Muscle layer of colon (tissue), 2 donors: ENCODE data around the gene USP48.
"Not testable (repeated sequence)": the region's sequence is repeated elsewhere in the genome, so short reads cannot be mapped to it uniquely, and the experiment has no call there.

Source experiments
- H3K27ac ChIP-seq: one replicate; pipeline ENCODE4 v1.7.0; 2013; ENCODE audit warnings: low read depth, mild to moderate bottlenecking, low read length, moderate library complexity
- H3K27me3 ChIP-seq, 2 donors: one replicate each; pipeline ENCODE4 v1.7.0; 2013; ENCODE audit warnings: low read length in 2 of 2, mild to moderate bottlenecking in 2 of 2; ENCODE audit not compliant: insufficient read depth in 2 of 2, control insufficient read depth in 1 of 2
- H3K36me3 ChIP-seq: one replicate; pipeline ENCODE4 v1.7.0; 2013; ENCODE audit warnings: mild to moderate bottlenecking, low read length; ENCODE audit not compliant: insufficient read depth
- H3K4me1 ChIP-seq: one replicate; pipeline ENCODE4 v1.7.0; 2013; ENCODE audit warnings: mild to moderate bottlenecking, low read length; ENCODE audit not compliant: insufficient read depth
- H3K4me3 ChIP-seq, 2 donors: one replicate each; pipeline ENCODE4 v1.7.0; 2013; ENCODE audit warnings: low read length in 2 of 2, low read depth in 1 of 2, mild to moderate bottlenecking in 1 of 2, moderate library complexity in 1 of 2
- H3K9ac ChIP-seq: one replicate; pipeline ENCODE4 v1.7.0; 2013; ENCODE audit warnings: low read length
- H3K9me3 ChIP-seq: one replicate; pipeline ENCODE4 v1.7.0; 2013; ENCODE audit warnings: mild to moderate bottlenecking, low read length
- donor health status: abdominal sarcoma.
- donor health status: Adenocarcinoma of cecum.

USP48 gene

DNA sequence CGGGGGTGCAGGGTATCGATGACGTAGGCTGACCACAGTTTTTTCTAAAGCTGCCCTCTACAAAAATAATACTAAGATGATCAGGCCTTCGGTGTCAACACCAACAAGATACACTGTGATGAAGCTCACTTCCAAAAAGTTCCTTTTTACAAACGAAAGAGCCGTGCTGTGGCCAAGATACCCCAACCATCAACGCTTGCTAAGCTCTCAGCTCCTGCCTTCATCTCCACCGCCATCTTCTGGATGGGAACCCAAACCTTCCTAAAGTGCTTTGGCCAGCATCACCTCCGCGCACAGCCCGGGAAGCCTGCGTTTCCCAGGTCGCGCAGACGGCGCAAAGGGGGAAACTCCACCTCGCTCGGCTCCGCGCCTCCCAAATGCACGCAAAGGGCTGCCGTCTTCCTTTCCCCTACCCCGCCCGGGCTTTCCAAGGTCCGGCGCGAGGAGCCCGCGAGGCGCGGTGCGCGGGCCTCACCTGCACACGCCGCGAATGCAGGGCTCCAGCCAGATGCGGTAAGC, 541 bp downstream of the USP48 start:
- peak overlapping the region; percentile 100 for H3K27ac ChIP-seq
- H3K4me1 ChIP-seq: peaks cover 19% of the 10 kb centered on the region
- no peaks in the 10 kb centered on the region for H3K27me3 ChIP-seq
- peak overlapping the region; percentile 88 to 92 for H3K4me3 ChIP-seq
- H3K9me3 ChIP-seq: no peaks in the 10 kb centered on the region
- no peaks in the 10 kb centered on the region for H3K36me3 ChIP-seq
- peak overlapping the region; percentile 77 for H3K9ac ChIP-seq

DNA sequence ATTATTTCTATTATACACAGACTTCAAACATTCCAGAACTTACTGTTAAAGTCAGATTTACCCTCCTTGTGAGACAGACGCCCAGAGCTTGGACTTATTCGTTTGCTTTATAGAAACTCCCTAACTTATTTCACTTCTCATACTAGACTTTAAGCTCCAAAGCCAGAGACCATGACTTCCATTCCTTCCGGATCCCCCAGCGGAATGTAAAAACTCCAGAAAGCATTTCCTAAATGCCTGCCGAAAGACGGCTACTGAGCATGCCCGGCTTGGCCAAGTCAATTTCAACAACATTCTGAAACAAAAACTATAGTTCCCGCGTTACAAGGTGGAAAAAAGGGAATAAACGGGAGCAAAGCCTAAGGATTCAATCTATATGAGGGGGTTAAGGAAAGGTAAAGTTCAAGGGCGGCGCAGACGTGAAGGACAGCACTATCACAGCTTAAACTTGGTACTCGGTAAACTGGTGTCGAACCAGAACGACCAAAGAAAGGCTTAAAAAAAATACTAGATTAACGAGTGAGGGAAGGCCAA, 1.1 kb downstream of the USP48 start:
- Histone ChIP-seq H3K27me3 (no peaks in the 10 kb centered on the region), H3K9ac (peak overlapping the region; percentile 77), H3K36me3 (no peaks in the 10 kb centered on the region), H3K27ac (peak overlapping the region; percentile 100), H3K4me3 (peak overlapping the region; percentile 88 to 92), H3K9me3 (no peaks in the 10 kb centered on the region), H3K4me1 (peaks cover 19% of the 10 kb centered on the region)

DNA sequence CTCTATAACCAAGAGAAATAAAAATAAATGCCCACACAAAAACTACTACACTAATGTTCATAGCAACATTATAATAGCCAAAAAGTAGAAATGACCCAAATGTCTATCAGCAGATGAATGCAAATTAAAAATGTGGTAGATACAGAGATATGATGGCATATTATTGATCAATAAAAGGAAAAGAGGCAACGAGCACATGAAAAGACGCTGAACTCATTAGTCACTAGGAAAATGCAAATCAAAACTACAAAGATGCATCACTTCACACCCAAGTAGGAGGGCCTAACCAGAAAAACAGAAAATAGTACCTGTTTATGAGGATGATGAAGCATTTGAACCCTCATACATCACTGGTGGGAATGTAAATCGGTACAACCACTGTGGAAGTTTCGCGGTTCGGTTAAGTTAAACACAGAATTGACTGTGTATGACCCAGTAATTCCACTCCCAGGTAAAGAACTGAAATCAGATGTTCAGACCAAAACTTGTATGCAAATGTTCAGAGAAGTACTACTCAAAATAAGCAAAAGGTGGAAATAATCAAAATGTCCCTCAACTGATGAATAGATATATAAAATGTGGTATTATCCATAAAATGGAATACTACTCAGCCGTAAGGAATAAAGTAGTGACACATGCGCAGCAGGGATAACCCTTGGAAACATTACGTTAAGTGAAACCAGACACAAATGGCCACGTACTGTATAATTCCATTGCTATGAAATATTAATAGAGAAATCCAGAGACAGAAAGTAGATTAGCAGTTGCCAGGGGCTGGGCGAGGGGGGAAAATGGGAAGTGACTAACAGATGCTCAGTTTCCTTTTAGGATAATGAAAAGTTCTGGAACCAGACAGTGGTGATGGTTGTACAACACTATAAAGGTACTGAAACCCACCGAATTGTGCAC, 3.1 kb downstream of the USP48 start:
- Histone ChIP-seq H3K9ac (no peak overlapping the region), H3K36me3 (no peaks in the 10 kb centered on the region), H3K9me3 (no peaks in the 10 kb centered on the region), H3K27ac (no peak overlapping the region), H3K27me3 (no peaks in the 10 kb centered on the region), H3K4me1 (peaks cover 19% of the 10 kb centered on the region), H3K4me3 (no peak overlapping the region)

DNA sequence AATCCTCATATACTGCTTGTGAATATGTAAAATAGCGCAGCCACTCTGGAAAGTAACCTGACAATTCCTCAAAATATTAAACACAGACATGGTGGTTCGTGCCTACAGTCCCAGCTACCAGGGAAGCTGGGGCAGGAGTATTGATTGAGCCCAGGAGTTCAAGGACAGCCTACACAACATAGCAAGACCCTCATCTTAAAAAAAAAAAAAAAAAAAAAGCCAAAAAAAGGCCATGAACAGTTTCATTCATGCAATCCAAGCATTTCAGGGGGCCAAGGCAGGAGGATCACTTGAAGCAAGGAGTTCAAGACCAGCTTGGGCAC, 4.6 kb downstream of the USP48 start:
- Histone ChIP-seq H3K9me3 (no peaks in the 10 kb centered on the region), H3K4me1 (peaks cover 19% of the 10 kb centered on the region), H3K36me3 (no peaks in the 10 kb centered on the region), H3K9ac (no peak overlapping the region), H3K27ac (no peak overlapping the region), H3K4me3 (no peak overlapping the region), H3K27me3 (no peaks in the 10 kb centered on the region)

DNA sequence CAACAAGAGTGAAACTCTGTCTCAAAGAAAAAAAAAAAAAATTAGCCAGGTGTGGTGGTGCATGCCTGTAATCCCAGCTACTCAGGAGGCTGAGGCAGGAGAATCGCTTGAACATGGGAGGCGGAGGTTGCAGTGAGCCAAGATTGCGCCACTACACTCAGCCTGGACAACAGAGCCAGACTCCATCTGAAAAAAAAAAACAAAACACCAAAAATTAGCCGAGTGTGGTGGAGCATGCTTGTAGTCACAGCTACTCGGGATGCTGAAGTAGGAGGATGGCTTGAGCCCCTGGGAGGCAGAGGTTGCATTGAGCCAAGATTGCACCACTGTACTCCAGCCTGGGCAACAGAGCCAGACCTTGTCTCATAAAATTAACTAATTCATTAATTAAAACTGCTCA, 6.0 kb downstream of the USP48 start:
- H3K27ac ChIP-seq: not testable (repeated sequence)

DNA sequence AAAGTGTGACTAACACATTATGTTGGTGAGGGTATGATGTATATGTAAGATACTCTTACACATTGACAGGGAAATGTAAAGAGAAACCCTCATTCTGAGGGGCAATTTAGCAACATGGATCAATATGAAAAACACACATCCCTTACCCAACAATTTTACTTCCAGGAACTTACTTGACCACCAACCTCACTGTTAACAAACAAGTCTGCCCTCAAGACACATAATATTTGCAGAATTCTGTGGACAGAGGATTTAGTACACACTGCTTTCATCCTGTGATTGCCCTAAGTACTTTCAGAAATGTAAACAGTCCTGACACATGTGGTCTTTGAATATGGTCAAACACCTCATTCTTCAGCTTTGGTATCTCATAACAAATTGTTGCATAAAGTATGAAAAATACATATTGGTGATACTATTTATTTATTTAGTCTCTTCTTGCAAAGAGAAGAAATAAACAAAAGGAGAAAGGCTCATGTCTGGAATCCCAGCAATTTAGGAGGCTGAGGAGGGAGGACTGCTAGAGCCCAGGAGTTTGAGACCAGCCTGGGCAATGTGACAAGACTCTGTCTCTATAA, 6.9 kb downstream of the USP48 start:
- Histone ChIP-seq H3K9me3 (no peaks in the 10 kb centered on the region), H3K27me3 (no peaks in the 10 kb centered on the region), H3K27ac (no peak overlapping the region)

More for the DNA sequence above, 6.0 kb downstream of the USP48 start:
- H3K9ac ChIP-seq, H3K36me3 ChIP-seq, H3K4me3 ChIP-seq, H3K27me3 ChIP-seq, H3K9me3 ChIP-seq: not testable (repeated sequence)
- H3K4me1 ChIP-seq: peaks cover 17% of the 10 kb centered on the region

DNA sequence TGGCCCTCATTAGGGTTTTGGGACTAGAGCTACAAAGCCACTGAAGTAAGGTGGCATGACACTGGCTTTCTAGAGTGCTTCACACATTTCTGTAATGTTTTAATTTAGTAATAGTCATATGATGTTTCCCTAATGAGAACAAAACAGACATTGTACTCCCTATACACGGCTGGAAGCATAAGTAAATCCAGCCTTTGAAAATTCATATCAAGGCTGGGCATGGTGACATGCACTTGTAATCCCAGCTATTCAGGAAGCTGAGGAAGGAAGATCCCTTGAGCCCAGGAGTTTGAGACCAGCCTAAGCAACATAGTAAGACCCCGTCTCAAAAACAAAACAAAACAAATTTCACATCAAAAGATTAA, 7.4 kb downstream of the USP48 start:
- H3K4me3 ChIP-seq: no peak overlapping the region
- no peaks in the 10 kb centered on the region for H3K9me3 ChIP-seq
- peaks cover 9% of the 10 kb centered on the region for H3K4me1 ChIP-seq
- no peaks in the 10 kb centered on the region for H3K27me3 ChIP-seq
- H3K27ac ChIP-seq: no peak overlapping the region
- no peak overlapping the region for H3K9ac ChIP-seq
- H3K36me3 ChIP-seq: no peaks in the 10 kb centered on the region

More for the DNA sequence above, 6.9 kb downstream of the USP48 start:
- Histone ChIP-seq H3K4me1 (peaks cover 9% of the 10 kb centered on the region), H3K36me3 (no peaks in the 10 kb centered on the region), H3K4me3 (no peak overlapping the region), H3K9ac (no peak overlapping the region)

DNA sequence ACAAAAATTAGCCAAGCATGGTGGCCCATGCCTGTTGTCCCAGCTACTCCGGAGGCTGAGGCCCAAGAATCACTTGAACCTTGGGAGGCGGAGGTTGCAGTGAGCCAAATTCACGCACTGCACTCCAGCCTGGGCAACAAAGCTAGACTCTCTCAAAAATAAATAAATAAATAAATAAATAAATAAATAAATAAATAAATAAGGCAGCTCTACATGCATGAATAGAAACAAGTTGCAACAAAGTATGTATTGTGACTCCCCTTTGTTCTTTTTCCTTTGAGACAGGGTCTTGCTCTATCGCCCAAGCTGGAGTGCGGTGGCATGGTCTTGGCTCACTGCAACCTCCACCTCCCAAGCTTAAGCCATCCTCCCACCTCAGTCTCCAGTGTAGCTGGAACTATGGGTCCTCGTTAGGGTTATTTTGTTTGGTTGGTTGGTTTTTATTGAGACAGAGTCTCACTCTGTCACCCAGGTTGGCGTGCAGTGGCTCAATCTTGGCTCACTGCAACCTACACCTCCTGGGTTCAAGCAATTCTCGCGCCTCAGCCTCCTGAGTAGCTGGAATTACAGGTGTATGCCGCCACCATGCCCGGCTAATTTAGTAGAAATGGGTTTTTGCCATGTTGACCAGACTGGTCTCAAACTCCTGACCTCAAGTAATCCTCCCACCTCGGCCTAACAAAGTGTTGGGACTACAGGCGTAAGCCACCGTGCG, 8.0 kb downstream of the USP48 start:
- Histone ChIP-seq H3K9ac (no peak overlapping the region), H3K27ac (no peak overlapping the region), H3K4me3 (no peak overlapping the region), H3K4me1 (peaks cover 4% of the 10 kb centered on the region), H3K27me3 (no peaks in the 10 kb centered on the region), H3K36me3 (no peaks in the 10 kb centered on the region), H3K9me3 (no peaks in the 10 kb centered on the region)

DNA sequence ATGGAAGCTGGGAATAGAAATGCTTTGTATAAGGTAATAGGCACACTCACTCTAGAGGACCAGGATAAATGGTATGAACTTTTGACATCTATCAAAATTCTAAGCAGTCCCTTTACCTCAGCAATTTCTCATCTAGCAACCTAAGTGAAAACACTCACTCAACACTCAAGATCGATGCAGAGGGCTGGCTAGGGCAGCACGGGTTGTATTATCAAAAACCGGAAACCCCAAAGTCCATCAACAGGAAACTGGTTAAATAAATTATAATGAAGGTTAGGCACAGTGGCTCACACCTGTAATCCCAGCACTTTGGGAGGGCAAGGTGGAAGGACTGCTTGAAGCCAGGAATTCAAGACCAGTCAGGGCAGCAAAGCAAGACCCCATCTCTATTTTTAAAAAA, 9.4 kb downstream of the USP48 start:
- Histone ChIP-seq H3K27ac (no peak overlapping the region), H3K9me3 (no peaks in the 10 kb centered on the region), H3K9ac (no peak overlapping the region), H3K4me3 (no peak overlapping the region), H3K4me1 (no peaks in the 10 kb centered on the region), H3K27me3 (no peaks in the 10 kb centered on the region), H3K36me3 (no peaks in the 10 kb centered on the region)

DNA sequence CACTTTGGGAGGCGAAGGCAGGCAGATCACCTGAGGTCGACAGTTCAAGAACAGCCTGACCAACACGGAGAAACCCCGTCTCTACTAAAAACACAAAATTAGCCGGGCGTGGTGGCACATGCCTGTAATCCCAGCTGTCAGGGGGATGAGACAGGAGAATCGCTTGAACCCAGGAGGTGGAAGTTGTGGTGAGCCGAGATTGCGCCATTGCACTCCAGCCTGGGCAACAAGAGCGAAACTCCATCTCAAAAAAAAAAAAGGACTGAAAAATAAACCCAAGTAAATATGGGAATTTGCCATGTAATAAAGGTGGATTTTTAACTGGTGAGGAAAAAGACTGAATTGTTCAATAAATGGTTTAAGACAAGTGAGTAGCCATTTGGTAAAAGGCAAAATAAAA, 11.3 kb downstream of the USP48 start:
- H3K4me3 ChIP-seq, H3K36me3 ChIP-seq, H3K9me3 ChIP-seq, H3K4me1 ChIP-seq, H3K27me3 ChIP-seq, H3K9ac ChIP-seq, H3K27ac ChIP-seq: not testable (repeated sequence)

DNA sequence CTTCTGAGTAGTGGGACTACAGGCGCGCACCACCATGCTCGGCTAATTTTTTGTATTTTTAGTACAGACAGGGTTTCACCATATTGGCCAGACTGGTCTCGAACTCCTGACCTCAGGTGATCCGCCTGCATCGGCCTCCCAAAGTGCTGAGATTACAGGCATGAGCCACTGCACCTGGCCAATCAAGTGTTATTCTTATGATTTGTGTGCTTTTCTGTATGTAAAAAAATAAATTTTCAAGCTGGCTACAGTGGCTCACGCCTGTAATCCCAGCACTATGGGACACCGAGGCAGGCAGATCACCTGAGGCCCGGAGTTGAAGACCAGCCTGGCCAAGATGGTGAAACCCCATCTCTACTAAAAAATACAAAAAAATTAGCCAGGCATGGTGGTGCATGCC, 12.3 kb downstream of the USP48 start:
- not testable (repeated sequence) for H3K9me3 ChIP-seq, H3K4me3 ChIP-seq, H3K27me3 ChIP-seq, H3K36me3 ChIP-seq, H3K4me1 ChIP-seq, H3K27ac ChIP-seq, H3K9ac ChIP-seq
